NCI-H526 (cell line): Measurements from ENCODE around the gene MIEF1.

Experiments used
- DNase-seq, 2 experiments: peaks; one replicate each; lab custom pipeline; 2025; lab: John Stamatoyannopoulos, UW

MIEF1 gene

DNA sequence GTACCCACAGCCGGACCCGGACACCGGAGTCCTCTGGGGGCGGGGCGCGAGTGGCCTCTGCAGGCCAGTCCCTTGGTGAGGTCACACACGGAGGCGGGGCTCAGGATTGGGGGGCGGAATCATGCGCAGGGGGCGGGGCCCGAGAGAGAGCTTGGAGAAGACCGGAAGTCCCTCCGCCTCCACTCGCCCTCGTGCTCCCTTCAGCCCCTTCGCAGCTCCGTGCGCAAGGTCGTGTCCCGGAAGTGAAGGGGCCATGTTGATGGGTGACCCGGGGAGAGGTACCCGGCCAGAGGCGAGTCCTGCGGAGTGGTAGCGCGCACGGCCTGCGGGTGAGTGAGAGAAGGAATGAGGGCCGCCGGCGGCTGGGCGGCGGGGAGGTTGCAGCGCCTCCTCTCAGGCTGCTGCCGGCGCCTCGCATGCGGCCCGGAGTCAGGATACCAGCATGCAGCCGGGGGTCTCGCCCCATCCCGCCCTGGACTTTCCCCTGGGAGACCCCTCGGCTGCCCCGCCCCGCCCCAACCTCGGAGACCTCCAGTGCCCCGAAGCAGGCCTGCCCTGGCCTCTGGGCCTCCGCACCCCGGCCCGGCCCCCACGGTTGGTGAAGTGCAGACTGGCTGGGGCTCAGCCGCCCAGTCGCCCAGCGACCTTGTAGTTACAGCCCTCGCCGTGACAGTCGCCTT lies at the start of gene MIEF1:
MIEF1 (plus strand) TSS at position 182 of the 680 bp plus-strand sequence. CDS start 9,005 bp downstream, outside the sequence.
- peak; percentile 88 to 95 for DNase-seq

DNA sequence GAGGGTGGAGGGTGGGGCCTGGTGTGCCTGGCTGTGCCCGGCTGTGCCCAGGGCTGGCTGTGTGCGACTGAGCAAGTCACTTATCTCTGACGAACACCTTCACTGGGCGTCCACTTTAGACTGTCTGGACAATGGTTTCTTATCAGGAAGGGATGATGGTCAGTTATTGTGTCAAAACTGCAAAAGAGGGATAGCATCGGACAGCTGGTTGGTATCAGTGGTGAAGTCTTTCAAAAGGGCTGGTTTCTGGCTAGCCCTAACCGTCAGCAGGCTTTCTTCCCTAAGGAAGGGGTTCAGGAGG lies 49.4 kb upstream of the MIEF1 start:
- DNase-seq = no peak

DNA sequence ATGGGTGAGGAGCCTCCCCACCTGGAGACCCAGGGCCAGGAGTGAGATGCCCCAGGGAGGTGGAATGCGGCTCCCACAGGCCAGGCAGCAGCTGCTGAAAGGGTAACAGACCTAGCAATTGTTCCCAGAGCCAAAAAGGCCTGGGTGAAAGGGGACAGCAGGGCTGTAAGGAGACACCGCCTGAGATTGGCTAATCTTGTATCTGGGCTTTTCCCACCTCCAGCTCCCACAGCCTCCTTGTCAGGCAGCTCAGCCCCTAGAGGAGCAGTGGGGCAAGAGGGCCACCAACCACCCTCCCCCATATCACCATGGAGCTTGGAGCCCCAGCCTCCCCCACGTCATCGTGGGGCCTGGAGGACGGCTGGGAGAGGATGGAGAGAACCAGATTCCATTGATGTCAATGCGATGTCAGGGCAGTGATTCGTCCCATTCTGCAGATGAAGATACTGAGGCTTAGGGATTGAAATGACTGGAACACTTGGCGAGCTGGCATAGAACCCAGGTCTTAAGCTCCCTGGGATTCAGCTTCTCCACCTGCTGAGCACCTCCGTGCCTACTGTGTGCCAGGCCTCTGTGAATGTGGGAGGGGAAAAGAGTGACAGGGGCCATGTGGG lies 48.2 kb upstream of the MIEF1 start:
- DNase-seq = no peak

DNA sequence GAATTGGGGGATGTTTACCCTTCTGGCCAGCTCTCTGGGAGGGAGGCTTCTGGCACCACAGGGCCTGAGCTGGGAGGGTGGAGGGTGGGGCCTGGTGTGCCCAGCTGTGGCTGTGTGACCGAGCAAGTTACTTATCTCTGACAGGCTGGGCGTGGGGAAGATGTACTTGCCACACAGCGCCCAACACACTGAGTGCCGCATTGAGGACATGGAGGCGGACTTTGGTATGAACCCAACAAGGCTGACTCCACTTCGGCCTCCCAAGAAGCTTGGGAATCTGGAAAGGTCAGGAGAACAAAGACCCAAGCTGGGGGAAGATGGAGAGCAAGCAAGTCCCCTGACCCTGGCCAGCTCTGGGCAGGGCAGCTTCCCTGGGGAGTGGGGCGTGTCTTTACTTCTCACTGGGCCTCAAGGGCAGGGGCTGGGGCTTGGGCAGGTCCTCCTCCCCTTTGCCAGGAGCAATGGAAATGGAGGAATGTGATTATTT lies 47.7 kb upstream of the MIEF1 start:
- DNase-seq = no peak

DNA sequence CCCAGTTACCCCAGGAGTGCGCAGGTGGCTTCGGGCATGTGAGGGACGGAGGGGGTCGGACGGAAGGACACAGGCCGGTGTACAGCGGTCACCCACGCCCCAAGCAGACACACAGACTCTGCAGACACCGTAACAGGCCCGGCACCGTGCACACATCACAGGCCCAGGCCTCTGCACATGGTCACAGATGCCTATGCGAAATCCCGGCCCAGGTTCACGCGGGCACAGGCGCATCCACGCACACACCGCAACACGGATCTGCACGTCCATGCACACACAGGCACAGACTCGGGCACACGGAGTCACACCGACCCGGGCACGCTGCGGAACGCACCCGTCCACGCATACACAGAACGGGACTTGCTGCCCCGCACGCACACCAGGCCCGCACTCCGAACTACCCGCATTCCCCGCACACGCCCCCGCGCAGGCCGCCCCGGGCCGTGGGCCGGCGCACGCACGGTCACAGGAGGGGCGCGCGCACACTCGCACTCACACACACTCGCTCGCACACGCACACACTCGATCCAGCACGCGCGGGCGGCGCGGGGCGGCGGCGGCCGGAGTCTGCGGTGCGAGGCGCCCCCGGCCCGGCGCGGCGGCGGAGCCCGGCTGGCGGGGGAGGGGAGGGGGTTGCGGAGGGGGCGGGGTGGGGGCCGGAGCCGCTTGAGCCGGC lies 45.4 kb upstream of the MIEF1 start, which contains the start of gene MGAT3:
MGAT3 (plus strand) TSS at position 491 of the 676 bp plus-strand sequence. CDS start 30,336 bp downstream, outside the sequence.
- DNase-seq = no peak

DNA sequence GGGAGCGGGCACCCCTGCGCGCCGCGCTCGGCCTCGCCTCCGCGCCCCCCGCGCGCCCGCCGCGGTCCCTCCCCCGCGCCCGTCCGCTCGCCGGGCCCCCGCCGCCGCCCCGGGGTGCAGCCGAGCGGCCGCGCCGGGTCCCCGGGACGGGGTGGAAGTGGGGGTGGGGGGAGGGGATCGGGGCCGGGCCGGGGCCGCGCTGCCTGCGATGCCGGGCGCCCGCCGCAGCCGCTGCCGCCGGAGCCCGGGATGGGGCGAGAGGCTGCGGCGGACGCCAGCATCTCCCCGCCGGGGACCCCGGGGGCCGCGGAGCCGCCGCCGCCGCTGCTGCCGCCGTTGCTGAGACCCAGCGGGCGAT lies 44.9 kb upstream of the MIEF1 start:
- DNase-seq = peak in 1 of 2 experiments; percentile 24

DNA sequence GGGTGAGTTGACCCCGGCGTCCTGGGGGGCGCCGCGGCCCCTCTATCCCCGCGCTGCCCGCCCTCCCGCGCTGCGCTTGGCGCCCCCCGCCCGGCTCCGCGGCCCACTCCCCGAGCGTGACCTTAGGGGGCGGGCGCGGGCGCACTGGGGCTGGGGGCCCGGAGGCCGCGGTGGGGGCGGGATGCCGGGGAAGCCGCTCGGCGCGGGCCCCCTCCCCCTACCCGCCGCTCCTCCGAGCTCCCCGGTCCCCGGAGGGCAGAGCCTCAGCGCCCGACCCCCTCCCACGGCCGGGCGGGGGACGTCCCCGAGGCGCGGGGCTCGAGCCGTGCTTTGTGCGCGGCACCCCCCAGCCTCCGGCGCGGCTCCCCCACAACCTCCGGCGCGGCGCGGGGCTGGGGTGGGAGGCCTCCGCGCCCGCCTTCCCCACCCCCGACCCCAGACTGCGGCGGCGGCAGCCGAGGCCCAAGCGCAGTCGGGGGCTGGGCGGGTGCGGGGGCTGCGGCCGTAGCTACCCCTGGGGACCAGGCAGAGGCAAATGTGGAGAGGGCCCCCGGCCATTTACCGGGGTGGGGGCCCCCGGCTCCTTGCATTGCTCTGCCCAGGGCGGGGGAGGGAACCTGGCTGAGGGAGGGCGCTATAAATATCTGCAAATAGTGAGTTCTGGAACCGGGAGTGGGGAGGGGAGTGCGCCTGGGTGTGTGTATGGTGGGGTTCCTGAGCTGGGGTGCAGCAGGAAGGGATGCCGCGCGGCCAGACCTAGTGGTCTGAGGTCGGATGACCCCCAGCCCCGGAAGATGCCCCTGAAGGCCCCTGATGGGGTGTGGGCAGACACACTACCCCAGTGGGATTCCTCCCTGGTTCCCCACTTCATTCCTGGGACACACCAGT lies 44.3 kb upstream of the MIEF1 start:
- DNase-seq = peak in 1 of 2 experiments; percentile 21

DNA sequence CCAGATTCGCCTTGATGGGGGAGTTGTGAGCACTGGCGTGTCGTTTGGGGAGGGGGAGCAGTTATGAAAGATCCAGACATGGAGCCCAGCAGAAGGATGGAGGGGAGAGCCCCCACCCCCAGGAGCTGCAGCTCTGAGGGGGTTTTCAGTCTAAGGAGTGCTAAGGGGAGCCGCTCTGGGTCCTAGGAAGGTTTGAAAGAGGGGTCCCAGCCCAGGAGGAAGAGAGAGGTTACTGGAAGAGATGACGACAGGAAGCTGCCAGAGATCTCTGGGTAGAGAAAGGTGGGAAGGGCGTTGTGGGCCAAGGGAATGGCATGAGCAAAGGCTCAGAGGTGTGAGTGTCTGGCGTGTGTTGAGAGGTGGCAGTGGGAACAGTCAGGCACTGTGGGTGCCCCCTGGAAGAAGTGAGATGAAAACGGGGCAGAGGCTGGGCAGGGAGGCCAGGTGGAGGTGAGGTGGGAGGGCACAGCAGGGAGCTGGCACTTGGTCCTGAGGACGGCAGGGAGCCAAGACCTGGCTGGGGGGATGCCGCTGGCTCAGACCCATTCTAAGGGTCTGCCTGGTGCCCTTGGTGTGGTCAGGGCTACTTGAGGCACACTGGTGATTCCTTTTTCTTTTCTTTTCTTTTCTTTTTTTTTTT lies 43.5 kb upstream of the MIEF1 start:
- DNase-seq = no peak

DNA sequence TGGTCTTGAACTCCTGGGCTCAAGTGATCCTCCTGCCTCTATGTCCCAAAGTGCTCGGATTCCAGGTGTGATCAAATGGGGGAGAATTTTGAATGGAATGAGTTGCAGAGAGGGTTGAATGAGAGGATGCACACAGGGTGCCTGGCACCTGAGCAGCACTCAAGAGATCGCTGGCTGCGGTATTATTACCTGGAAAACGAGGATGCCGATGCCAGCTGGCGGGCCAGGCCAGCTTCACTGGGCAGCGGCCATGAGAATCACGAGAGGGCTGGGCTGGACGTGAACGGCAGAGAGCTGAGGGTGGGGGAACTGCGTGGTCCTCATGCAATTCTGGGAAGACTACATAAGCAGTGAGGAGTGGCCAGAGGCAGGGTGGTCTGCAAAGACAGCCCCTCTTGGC lies 42.4 kb upstream of the MIEF1 start:
- no peak for DNase-seq

DNA sequence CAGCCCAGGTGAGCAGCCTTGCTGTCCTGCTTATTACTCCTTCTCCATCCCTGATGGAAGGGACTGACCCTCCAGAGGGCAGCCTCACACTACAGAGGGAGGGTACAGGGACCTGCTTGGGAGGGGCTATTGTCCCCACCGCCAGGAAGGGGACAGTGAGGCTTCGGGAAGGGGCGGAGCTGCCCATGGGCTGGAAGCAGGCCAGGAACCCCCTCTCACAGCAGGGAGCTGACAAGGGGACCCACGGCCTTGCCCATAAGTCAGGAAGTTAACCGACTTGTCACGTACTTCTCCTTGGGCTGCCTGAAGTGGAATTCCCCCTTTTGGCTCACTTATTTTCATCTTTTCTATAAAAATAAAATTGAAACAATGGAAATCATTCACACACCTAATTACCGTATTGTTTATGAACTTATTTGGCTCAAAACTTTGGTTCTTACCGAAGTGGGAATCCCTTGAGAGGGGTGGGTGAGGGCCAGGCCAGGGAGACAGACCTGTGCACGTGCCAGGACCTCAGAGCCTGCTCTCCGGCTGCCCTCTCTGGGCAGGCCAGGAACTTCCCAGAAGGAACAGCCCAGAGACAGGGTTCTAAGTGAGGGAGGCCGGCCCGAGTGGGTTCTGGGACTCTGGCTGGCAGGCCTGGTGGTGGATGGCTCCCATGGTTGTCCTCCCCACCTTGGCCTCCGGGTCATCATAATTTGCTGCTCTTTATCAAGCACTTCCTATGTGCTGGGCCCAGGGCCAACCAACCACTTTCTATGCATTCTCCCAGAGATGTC lies 39.5 kb upstream of the MIEF1 start:
- DNase-seq = no peak

DNA sequence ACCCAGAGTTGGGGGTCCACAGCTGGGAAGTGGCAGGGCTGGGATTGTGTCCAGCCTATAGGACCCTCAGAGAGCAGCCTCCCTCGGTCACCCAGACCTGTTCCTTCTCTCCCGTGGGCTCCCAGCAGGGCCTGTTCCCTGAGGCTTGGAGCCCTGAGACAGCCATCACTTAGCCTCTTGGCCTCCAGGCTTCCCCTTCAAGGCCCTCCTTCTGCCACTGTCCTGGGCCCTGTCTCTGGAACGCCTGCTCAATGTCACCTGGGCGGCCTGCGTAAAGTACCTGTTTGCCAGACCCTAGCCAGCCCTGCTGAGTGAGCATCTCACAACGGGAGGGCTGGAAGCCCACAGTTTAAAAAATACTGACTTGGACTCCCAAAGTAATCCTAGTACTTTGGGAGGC lies 38.8 kb upstream of the MIEF1 start:
- no peak for DNase-seq

DNA sequence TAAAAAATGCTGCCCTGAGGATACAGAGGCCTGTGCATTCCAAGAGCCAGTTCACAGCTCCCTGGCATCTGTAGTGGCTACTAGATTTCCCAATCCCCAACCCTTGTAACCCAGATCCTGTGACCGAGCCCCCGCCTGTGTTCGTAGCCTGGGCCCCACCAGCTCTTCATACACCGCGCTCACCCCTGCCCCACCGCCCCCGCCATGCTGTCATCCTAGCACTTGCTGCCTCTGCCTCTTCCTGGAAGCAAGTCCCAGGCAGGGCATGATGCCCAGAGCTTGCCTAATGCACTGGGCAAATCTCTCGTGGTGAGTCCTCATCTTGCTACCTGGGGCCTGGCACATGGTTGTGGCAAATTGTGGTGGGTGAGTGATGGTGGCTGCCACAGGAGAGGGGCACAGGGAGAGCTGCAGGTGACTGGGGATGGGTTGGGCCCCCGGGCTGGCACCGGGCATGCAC lies 38.1 kb upstream of the MIEF1 start:
- no peak for DNase-seq

DNA sequence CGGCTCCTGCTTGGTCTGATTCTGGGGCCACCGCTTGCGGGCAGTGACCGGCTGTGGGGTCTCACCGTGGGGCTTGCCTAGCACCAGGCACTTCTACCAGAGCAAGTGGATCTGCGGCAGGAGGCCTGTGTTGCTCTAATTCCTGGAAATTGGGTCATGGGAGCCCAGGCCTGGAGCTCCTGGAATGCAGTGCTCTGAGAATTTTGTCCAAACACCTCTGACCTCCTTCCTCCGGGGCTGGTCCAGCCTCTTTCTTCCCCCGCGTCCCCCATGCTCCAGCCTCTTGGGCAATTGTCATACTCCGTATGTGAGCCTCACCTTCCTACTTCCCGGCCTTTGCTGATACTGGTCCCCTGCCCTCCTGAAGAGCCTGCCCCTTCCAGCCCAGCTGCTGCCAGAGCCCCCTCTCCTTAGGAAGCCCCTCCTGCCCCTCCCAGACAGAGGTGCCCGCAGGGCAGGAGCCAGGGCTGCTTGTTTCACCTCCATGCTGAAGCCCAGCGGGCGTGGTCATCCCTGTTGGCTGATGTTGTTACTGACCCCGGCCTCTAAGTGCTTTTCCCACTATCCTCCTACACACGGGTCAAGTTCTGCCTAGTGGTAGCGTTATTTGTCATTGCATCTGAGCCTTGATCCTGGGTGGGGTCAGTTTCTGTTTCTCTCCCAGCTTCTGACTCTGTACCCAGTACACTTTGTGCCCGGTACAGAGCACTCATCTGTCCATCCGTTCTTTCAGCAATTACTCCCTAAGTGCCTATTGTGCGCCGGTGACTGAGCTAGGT lies 35.7 kb upstream of the MIEF1 start:
- DNase-seq = no peak

DNA sequence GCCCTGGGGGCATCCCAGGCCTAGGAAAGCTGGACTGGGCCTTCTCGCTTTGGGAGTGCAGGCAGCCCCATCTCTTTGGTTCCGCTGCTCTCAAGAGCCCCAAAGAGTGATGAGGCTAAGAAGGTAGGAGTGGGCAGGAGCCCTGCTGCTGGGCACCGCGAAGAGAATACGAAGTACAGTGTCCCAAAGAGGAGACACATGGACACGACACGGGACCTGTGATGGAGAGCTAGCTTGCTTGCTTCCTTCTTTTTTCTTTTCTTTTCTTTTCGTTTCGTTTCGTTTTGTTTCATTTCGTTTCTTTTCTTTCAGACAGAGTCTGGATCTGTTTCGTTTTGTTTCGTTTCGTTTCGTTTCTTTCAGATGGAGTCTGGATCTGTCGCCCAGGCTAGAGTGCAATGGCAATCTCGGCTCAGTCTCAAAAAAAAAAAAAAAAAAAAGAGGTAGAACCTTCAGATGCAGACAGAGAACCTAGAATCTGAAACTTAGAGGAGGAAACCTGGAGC lies 34.6 kb upstream of the MIEF1 start:
- no peak for DNase-seq

DNA sequence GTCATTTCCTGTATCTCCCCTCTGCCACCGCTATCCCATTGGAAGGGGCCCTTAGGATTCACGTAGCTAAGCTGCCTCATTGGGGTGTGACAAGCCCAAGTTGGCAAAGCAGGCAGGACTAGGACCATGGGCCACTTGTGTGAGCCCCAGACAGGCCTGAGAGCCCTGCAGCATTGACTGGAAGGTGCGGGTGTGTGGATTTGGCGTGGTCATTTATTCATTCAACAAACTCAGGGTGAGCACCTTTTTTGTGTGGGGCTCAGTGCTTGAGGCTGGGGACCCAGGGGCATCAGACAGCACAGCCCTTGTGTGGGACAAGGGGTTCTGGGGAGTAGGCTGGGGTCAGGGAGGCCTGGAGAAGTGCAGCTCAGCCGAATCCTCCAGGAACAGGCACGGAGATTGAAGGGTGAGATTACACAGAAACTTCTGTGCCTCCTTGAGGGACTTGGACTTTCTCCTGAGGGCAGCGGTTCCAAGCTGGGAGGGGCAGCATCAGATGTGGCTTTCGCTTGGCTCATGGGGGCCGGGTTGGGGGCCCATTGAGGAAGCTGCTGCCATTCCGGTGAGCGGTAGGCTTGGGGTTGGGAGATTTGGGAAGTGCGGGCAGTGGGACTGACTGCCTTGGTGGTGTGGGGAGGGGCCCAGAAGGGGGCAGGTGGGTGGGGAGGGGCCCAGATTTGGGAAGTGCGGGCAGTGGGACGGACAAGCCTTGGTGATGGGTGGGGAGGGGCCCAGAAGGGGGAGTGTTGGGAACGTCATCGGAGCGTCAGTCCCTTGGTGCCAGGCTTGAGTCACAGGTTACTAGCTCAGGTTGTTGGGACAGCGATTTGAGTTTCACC lies 33.4 kb upstream of the MIEF1 start:
- no peak for DNase-seq

DNA sequence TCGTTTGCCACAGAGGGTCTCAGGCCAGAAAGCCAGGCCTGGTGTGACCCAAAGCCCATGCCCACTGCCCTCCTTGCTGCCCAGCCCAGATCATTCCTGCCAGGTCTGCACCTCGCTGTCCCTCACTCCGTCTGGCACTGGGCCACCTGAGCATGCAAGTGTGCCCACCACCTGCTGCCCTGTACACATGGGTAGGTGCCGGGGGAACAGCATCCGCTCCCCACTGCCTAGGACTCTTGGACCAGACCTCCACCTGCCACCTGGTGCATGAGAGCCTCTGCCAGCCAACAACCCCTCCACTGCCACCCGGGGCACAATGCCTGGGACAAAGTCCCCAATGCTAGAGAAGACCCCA lies 32.8 kb upstream of the MIEF1 start:
- DNase-seq = no peak

DNA sequence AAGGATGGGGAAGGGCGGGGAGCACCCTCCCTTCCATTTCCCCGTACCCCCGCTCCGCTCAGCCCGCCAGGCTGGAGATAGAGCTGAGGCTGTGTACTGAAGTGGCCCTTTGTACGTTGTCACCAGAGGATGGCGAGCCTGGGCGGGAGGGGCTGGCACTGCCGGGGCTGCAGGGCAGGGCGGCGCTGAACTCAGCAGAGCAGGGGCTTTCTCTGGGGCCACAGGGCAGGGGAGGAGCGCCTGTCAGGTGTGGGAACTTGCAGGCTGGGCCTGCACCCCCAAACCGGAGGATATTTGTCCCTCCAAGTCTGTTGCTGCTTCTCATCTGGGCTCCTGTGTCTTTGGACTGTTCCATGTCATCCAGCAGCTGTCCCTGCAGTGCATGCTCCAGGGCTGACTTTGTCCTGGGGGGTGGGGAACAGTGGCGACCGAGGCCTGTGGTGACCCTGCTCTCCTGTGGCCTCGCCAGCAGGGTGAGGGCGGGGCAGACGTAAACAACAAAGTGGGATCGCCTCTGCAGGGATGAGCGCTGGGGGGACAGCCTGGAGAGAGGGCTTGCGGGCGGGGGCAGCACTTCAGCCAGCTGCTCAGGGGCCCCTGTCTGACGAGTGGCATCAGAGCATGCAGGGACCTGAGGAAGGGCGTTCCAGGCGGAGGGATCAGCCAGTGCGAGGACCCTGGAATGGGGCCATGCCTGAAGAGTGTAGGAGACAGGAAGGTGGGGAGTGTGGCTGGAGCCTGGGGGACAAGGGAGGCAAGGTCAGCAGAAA lies 32.2 kb upstream of the MIEF1 start:
- peak in 1 of 2 experiments; percentile 34 for DNase-seq
